Suppressor macrophage treated with lipopolysaccharide for 1 hour (primary cell): ENCODE results near the gene DHRS7B.

Experiments
- DNase-seq, 3 donors: peaks; one replicate each; pipeline ENCODE4 v3.0.0-alpha.2; 2020 to 2022

The DHRS7B gene

GRCh38 chr17:21161498-21162393, 35.0 kb downstream of the DHRS7B start:
- no peak for DNase-seq

DNA sequence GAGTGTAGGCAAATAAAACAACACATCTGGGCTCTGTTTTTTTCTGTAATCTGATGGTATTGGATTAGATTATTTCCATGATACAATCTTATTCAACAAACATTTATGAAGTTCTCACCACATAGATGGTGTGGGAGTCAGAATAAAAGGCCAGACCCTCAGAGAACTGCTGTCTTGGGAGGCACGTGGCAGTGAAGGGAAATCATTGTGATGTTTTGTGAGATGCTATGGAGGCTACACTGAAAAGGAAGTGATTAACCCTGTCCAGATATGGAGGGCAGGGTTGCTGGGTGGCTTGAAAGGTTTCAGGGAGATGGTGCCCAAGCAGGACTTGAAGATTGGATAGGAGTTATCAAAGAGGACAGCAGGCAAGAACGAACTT, 35.6 kb downstream of the DHRS7B start:
- no peak for DNase-seq

DNA sequence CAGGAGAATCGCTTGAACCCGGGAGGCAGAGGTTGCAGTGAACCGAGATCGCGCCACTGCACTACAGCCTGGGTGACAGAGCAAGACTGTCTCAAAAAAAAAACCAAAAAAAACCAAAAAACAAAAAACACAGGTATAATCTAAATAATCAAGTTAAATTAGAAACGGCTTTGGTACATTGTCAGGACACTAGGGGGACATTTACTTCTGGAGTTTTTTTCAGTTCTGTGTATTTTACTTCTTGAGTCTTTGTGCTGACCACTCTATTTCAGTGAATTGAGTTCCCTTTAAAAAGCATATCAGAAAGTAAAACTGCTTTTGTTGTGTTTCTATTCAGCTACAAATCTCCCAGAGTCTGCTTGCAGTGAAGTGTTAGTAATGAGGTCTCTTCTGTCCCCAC, 36.3 kb downstream of the DHRS7B start:
- DNase-seq, result no peak

DNA sequence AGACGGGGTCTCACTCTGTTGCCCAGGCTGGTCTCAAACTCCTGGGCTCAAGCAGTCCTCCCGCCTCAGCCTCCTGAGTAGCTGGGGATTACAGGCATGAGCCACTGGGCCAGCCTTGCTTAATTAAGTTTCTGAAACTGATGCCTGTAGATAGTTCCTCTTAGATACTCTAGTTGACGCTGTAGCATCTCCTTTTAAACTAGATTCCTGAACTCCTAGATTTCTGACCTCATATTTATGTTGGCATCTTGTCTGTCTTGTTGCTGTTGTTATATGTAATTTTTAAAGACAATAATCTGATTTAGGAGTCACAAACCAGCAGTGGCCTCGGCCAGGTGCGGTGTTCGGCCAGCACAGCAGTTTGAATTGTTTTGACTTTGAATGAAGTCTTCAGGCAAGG, 37.5 kb downstream of the DHRS7B start:
- DNase-seq, result peak; percentile 30 to 50 (median 49)

DNA sequence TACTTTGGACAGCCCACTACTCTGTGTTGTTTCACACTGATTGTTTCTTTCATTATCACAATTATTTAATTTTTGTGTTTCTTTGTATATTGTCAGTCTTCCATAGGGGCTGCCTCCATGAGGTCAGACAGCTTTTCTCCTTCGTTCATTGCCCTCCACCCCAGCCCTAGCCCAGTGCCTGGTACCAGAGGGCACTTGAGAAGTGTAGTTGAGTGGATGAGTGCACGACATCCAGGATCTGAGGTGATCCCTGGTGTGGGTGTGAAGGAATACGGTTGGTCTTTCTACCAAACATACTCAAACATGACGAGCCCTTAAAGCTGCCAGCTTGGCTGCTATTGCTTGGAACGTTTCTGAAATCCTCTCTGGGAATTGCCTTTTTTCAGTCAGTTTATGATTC, 37.9 kb downstream of the DHRS7B start:
- DNase-seq, result no peak

- no peak for DNase-seq
Measured at GRCh38 chr17:21165922-21166594, 39.3 kb downstream of the DHRS7B start.

DNA sequence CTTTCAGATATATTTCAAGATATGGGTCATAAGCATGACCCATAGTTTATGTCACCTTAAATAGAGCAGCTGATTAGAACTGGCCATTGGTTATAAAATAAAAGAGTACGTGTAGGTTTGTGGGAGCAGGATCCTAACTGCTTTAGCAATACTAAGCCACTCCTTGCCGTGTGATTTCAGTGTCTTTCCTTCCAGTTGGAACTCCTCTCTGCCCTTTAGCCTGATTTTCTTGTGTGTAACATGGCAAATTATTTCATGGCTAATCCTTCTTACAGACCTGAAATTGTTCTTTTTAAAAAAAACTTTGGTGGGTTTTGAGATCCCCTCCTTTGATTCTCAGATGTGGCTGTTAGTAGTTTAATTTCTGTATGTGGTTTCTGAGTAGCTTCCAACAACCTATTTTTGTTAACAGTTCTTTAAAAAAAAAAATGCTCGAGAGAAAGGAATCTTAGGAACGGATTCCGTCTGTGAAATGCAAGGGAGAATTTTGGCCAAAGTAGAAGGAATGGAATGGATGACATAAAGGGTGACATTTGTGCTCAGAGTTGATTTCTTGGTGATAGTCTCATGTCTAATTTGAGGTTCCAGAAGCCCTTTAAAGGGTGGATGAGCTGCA, 39.9 kb downstream of the DHRS7B start:
- peak; percentile 28 to 42 (median 30) for DNase-seq

- peak; percentile 47 to 61 (median 52) for DNase-seq
Measured at GRCh38 chr17:21167303-21167702, 40.5 kb downstream of the DHRS7B start.

DNA sequence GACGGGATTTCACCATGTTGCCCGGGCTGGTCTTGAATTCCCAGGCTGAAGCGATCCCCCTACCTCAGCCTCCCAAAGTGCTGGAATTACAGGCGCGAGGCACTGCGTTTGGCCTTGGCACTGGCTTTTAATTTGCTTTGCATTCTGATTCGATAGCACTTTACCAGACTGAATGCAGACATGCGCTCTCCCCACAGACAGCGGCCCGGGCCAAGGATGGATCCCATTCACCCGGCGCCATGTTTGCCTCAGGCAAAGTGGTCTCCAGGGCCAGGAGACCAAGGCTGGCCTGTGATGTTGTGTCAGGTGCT, 41.7 kb downstream of the DHRS7B start:
- DNase-seq, result no peak

- DNase-seq, result no peak
Measured at GRCh38 chr17:21169496-21169895, 42.7 kb downstream of the DHRS7B start.

DNA sequence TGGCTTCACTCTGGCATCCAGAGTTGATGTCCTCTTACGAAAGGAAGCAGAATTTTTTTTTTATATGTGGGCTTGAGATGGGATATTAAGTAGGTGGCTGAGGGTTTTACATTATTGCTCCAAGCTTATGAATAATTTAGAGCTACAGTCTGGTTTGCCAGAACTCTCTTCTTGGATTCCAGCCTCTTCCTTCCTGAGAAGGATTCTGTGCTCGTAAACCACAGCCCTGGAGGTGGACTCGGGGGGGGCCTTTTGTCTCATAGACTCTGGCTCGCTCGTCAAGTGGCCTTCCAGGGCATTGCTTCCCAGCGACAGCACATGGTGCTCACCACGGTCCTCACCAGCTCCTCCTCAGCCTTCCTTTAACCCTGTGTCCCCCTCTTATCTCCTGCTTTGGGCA, 44.0 kb downstream of the DHRS7B start:
- peak; percentile 36 to 52 (median 48) for DNase-seq

GRCh38 chr17:21171309-21171922, 44.7 kb downstream of the DHRS7B start:
- peak; percentile 43 to 60 (median 57) for DNase-seq

DNA sequence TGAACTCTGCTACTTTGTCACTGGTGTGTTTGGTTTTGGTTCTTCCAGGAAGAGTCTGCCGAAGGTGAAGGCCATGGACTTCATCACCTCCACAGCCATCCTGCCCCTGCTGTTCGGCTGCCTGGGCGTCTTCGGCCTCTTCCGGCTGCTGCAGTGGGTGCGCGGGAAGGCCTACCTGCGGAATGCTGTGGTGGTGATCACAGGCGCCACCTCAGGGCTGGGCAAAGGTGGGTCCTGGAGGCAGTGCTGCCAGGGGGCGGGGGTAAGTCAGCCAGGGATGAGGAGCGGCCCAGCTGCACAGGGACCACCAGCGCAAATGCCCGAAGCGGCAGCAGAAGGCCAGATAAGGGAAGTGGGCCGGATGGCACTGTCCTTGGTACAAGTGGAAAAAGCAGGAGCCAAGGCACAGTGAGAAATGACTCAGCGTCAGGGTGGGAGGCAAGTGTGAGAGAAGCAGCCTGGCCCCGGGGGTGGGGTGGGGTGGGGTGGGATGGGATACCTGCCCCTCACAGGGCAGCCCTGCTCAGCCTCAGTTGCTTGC, 45.3 kb downstream of the DHRS7B start:
- DNase-seq, result no peak

DNA sequence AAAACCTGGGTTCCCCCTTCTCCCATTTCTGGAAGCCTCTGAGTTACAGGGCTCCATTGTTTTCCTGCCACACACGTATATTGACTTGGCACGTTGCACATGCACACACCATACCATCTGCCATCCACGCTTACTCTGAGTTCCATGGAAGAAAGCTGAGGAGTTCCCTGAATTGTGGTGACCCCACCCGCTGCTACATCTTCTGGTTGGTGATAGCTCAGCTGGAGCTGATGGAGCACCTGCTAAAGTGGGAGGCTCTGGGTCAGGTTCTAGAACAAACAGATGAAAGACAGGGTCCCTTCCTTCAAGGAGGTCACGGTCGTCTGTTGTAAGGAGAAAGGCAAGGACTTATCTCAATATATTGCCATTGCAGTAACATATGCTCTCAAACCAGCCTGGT, 46.1 kb downstream of the DHRS7B start:
- DNase-seq, result no peak

DNA sequence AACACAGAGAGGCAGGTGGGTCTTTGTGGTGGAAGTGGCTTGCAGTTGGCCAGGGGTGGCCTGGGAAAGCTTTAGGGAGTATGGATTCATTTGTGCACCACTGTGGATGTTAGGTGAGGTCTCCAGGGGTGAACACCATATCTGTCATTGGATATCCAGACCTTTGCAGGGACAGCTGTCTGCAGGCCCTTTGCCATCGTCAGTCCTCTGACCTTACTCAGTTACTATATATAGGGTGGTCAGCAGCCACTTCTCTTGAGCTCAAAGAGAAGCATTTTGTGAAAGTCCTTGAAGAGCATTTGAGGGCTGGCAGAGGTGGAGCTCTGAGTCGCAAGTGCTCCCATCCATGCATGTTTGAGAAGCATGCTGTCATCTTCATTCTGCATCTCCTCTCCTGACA, 46.8 kb downstream of the DHRS7B start:
- DNase-seq, result no peak

DNA sequence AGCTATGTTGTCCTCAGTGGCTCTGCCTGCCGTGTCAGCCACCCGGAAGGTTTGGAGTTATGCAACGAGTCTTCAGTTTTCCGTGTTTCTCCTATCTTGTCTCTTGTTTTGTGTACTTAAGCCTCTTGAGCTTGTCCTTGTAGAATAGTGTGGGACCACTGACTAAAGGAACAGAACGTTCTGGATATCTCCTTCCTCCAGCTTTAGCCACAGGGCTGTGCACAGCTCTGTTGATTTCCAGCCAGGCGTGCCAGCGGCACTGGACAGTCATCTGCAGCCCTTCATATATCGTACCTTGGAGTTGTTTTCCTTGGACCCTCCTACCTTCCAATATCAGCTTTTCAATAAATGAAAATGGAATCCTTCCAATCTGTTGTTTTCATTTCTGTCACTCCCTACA, 47.4 kb downstream of the DHRS7B start:
- no peak for DNase-seq

- DNase-seq, result no peak
Measured at GRCh38 chr17:21174713-21175112, 47.9 kb downstream of the DHRS7B start.

- no peak for DNase-seq
Measured at GRCh38 chr17:21176773-21177395, 50.1 kb downstream of the DHRS7B start.

DNA sequence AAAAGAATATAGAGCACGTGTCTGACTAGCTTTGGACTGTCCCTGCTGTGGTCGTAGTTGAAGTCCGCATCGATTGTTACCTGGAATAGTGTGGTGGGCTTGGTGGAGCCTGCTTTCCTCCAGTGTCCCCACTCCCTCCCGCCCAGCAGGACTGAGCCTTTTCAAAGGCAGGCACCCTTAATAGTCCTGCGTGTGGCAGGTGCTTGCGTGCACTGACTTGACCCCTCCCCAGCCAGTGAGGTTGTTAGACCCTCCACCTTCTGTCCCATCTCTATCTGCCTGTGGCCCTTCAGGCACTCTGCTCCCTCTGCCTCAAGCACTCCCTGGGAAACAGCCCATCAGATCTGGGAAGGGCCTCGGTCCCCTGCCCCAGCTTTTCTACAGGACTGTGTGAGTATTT, 50.6 kb downstream of the DHRS7B start:
- no peak for DNase-seq

GRCh38 chr17:21177854-21178600, 51.3 kb downstream of the DHRS7B start:
- DNase-seq, result no peak

- DNase-seq, result no peak
Measured at GRCh38 chr17:21183468-21183867, 56.7 kb downstream of the DHRS7B start.

DNA sequence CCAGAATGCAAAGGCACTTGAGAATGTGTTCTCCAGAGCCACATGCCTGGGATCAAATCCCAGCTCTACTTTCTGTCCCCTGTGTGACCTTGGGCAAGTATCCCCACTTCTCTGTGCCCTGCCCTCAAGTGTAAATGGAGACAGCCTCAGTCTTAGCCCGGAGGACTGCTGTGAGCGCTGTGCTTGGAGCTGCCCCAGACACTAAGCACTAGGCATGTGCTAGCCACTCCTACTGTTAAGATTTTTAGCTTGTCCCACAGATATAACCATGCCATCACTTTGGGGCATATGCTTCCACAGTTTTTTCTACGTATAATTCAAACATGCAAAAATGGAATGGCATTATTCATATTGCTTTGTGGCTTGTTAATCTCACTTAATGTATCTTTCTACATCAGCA, 57.8 kb downstream of the DHRS7B start:
- no peak for DNase-seq
